ENCODE data around the gene CACHD1.

DNA sequence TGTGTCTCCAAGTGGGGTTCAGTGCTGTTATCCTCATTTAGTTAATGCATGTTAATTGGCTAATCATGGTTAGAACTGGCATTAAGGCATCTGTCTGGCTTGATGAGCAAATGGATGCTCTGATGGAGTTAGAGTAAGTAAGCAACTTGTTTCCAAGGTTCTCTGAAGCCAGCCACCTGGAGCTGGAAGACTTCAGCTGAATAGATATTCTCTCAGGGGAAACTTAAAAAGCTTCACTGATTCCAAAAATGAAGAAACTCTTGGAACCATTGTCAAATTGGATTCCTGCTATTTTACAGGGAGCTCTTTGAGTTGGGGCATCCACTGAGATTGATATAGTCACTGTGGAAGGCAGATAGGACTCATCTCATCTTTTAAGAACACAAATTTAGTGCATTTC, 118.9 kb downstream of the CACHD1 start:
- TF ChIP-seq POLR2AphosphoS5 (IDR thresholded peaks at IDR 0.05) (no peak), EP300 (IDR thresholded peaks at IDR 0.05; ENCODE audit: low read depth) (no peak)
- TF ChIP-seq, protein P1, sequence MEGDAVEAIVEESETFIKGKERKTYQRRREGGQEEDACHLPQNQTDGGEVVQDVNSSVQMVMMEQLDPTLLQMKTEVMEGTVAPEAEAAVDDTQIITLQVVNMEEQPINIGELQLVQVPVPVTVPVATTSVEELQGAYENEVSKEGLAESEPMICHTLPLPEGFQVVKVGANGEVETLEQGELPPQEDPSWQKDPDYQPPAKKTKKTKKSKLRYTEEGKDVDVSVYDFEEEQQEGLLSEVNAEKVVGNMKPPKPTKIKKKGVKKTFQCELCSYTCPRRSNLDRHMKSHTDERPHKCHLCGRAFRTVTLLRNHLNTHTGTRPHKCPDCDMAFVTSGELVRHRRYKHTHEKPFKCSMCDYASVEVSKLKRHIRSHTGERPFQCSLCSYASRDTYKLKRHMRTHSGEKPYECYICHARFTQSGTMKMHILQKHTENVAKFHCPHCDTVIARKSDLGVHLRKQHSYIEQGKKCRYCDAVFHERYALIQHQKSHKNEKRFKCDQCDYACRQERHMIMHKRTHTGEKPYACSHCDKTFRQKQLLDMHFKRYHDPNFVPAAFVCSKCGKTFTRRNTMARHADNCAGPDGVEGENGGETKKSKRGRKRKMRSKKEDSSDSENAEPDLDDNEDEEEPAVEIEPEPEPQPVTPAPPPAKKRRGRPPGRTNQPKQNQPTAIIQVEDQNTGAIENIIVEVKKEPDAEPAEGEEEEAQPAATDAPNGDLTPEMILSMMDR (IDR thresholded peaks at IDR 0.05) = no peak
